Uterus (tissue), 4 donors: ENCODE results near the gene KCNC2. TPM values are rescaled to one million over a fixed set of nuclear protein-coding genes. Genes with fewer than 3 reads are reported as not detected.

Experiments used
- DNase-seq, 2 donors: peaks; one replicate each; pipeline ENCODE4 v3.0.0-alpha.2; 2019 to 2020
- H3K27ac ChIP-seq, 2 donors: fragments of 200-600 bp; sonication (generic); 1 replicate in 1 of 2; 2 replicates in 1 of 2; pipeline ENCODE4 v1.5.1; 2016 to 2018
- H3K27me3 ChIP-seq, 2 donors: fragments of 200-600 bp; sonication (generic); one replicate each; pipeline ENCODE4 v1.5.1; 2018 to 2019; ENCODE audit warnings: control low read depth in 1 of 2
- H3K36me3 ChIP-seq, 2 donors: fragments of 200-600 bp; sonication (generic); one replicate each; pipeline ENCODE4 v1.5.1; 2019; ENCODE audit warnings: control low read depth in 1 of 2
- H3K4me1 ChIP-seq, 2 donors: fragments of 200-600 bp; sonication (generic); one replicate each; pipeline ENCODE4 v1.5.1; 2018 to 2019; ENCODE audit warnings: control low read depth in 1 of 2
- H3K4me3 ChIP-seq, 2 donors: fragments of 200-600 bp; sonication (generic); 1 replicate in 1 of 2; 2 replicates in 1 of 2; pipeline ENCODE4 v1.5.1; 2018 to 2019; ENCODE audit warnings: mild to moderate bottlenecking in 1 of 2
- H3K9me3 ChIP-seq, 2 donors: fragments of 200-600 bp; sonication (generic); one replicate each; pipeline ENCODE4 v1.5.1; 2019; ENCODE audit warnings: control low read depth in 1 of 2
- CTCF ChIP-seq, 4 experiments: fragments of 200-600 bp in 2 of 4; fragments of 450-650 bp in 2 of 4; sonication (generic) in 2 of 4; IDR thresholded peaks; one replicate each; pipeline ENCODE4 v1.5.1; 2016 to 2019; ENCODE audit warnings: antibody characterized with exemption in 4 of 4, mild to moderate bottlenecking in 2 of 4, moderate library complexity in 1 of 4
- POLR2A ChIP-seq, 2 donors: fragments of 450-650 bp; IDR thresholded peaks; one replicate each; pipeline ENCODE4 v1.6.1; 2016; ENCODE audit warnings: antibody characterized with exemption in 2 of 2, mild to moderate bottlenecking in 1 of 2, moderate library complexity in 1 of 2
- intact Hi-C: fragments of 100-400 bp; cut with DNase I; formaldehyde crosslinking; loops from one replicate; pipeline ENCODE4 v1.15.1; 2023; ENCODE audit warnings: low total_unique reads
- total RNA-seq, 4 donors: library from RNA; depleted of rRNA in 3 of 4; stranded (reverse); fragments of >200 nt in 3 of 4; gene quantifications; one replicate each; pipeline versions ENCODE4 v1.1.0 to v1.2.4, GENCODE V29; 2014 to 2023
- donor health status: DM: yes; HTN: yes; CAD: no.

Gene KCNC2
- total RNA-seq, 4 donors from 2014 or later, result 3.6 TPM; not detected in 3

GRCh38 chr12:75236206-75236605, 26.6 kb upstream of the KCNC2 start:
- Histone ChIP-seq H3K9me3 (no peaks in the 10 kb centered on the region), H3K4me1 (no peaks in the 10 kb centered on the region), H3K36me3 (no peaks in the 10 kb centered on the region), H3K4me3 (no peak overlapping the region), H3K27me3 (no peaks in the 10 kb centered on the region), H3K27ac (no peak overlapping the region)
- TF ChIP-seq CTCF (IDR thresholded peaks at IDR 0.05) (no peak), POLR2A (IDR thresholded peaks at IDR 0.05) (no peak)
- intact Hi-C loops, result no loop called here
- no peak for DNase-seq

GRCh38 chr12:75227132-75227531, 17.5 kb upstream of the KCNC2 start:
- intact Hi-C loops, result no loop called here
- no peaks in the 10 kb centered on the region for H3K36me3 ChIP-seq
- DNase-seq, result no peak
- TF ChIP-seq CTCF (IDR thresholded peaks at IDR 0.05) (no peak), POLR2A (IDR thresholded peaks at IDR 0.05) (no peak)
- no peak overlapping the region for H3K4me3 ChIP-seq
- H3K4me1 ChIP-seq, result no peaks in the 10 kb centered on the region
- no peaks in the 10 kb centered on the region for H3K9me3 ChIP-seq
- no peak overlapping the region for H3K27ac ChIP-seq
- H3K27me3 ChIP-seq, result no peaks in the 10 kb centered on the region

- no peak for DNase-seq
- Histone ChIP-seq H3K9me3 (no peaks in the 10 kb centered on the region), H3K27ac (no peak overlapping the region), H3K27me3 (peaks cover 4 to 17% of the 10 kb centered on the region in 2 donors), H3K4me3 (no peak overlapping the region), H3K4me1 (no peaks in the 10 kb centered on the region), H3K36me3 (no peaks in the 10 kb centered on the region)
- TF ChIP-seq POLR2A (IDR thresholded peaks at IDR 0.05) (no peak), CTCF (IDR thresholded peaks at IDR 0.05) (no peak)
- intact Hi-C loops, result no loop called here
Measured at GRCh38 chr12:75212072-75212471, 2.4 kb upstream of the KCNC2 start.

- H3K27ac ChIP-seq, result no peak overlapping the region
- H3K36me3 ChIP-seq, result no peaks in the 10 kb centered on the region
- no peaks in the 10 kb centered on the region for H3K9me3 ChIP-seq
- TF ChIP-seq POLR2A (IDR thresholded peaks at IDR 0.05) (no peak), CTCF (IDR thresholded peaks at IDR 0.05) (no peak)
- peaks cover 8 to 18% of the 10 kb centered on the region in 2 donors for H3K27me3 ChIP-seq
- DNase-seq, result no peak
- no peaks in the 10 kb centered on the region for H3K4me1 ChIP-seq
- no peak overlapping the region for H3K4me3 ChIP-seq
- intact Hi-C loops, result no loop called here
Measured at GRCh38 chr12:75208856-75209811, 505 bp downstream of the KCNC2 start.

- no peaks in the 10 kb centered on the region for H3K9me3 ChIP-seq
- H3K36me3 ChIP-seq, result no peaks in the 10 kb centered on the region
- no peak overlapping the region for H3K27ac ChIP-seq
- H3K4me3 ChIP-seq, result no peak overlapping the region
- no peak for DNase-seq
- intact Hi-C loops, result no loop called here
- H3K27me3 ChIP-seq, result peaks cover 8 to 18% of the 10 kb centered on the region in 2 donors
- no peaks in the 10 kb centered on the region for H3K4me1 ChIP-seq
- no peak for TF ChIP-seq CTCF (IDR thresholded peaks at IDR 0.05)
- no peak for TF ChIP-seq POLR2A (IDR thresholded peaks at IDR 0.05)
Measured at GRCh38 chr12:75207338-75208083, 2.1 kb downstream of the KCNC2 start.
